A549 (cell line): ENCODE data around the gene RNF32.

Experiments used
- BHLHE40 ChIP-seq: IDR thresholded peaks from 2 replicates; pipeline ENCODE4 v1.6.1; 2012; ENCODE audit warnings: low read depth, low read length, inconsistent platforms
- KDM5A ChIP-seq: fragments of 200-600 bp; sonication (generic); IDR thresholded peaks from 2 replicates; pipeline ENCODE4 v1.6.1; 2016; ENCODE audit warnings: antibody characterized with exemption, mild to moderate bottlenecking
- MAFK ChIP-seq: fragments of 450-650 bp; IDR thresholded peaks from 2 replicates; pipeline ENCODE4 v1.6.1; 2014; ENCODE audit not compliant: partially characterized antibody
- POLR2A ChIP-seq: IDR thresholded peaks from 2 replicates; pipeline ENCODE4 v1.6.1; 2012; ENCODE audit warnings: mild to moderate bottlenecking, low read length
- RFX5 ChIP-seq: fragments of 450-650 bp; IDR thresholded peaks from 2 replicates; pipeline ENCODE4 v1.7.1; 2014; ENCODE audit warnings: antibody characterized with exemption, mild to moderate bottlenecking, moderate library complexity
- TF ChIP-seq, protein P1 (sequence below): fragments of >200 bp; sonication (Bioruptor Twin); formaldehyde crosslinking; IDR thresholded peaks from 3 replicates; pipeline ENCODE4 v1.5.1; 2016
- TF ChIP-seq, protein P2 (sequence below): IDR thresholded peaks from 2 replicates; pipeline ENCODE4 v1.6.1; 2012
- TF ChIP-seq, protein P3 (sequence below): fragments of >200 bp; sonication (Bioruptor Twin); formaldehyde crosslinking; IDR thresholded peaks from 3 replicates; pipeline ENCODE4 v1.6.1; 2016
- TF ChIP-seq, protein P4 (sequence below): fragments of 150-350 bp; IDR thresholded peaks from 2 replicates; pipeline ENCODE4 v1.6.1; 2014; ENCODE audit warnings: low read depth, mild to moderate bottlenecking, low read length

DNA sequence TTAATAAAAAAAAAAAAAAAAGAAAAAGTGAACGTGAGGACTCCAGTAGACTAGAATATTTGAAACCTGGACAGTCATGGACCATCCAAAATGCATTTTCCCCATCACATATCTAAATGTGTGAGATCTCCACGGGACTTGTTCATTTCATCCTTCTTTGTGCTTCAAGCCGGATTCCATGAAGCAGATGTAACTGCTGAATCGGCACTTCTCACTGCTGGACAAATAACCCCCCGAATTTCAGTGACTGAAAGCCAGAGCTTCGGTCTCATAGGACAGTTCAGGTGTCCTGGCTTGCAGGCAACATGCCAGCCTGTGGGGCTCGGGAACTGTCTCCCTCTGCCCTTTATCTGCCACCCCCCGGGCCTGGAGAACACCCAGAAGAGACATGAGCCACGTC is 33.3 kb downstream of the RNF32 start:
- TF ChIP-seq, protein P1, sequence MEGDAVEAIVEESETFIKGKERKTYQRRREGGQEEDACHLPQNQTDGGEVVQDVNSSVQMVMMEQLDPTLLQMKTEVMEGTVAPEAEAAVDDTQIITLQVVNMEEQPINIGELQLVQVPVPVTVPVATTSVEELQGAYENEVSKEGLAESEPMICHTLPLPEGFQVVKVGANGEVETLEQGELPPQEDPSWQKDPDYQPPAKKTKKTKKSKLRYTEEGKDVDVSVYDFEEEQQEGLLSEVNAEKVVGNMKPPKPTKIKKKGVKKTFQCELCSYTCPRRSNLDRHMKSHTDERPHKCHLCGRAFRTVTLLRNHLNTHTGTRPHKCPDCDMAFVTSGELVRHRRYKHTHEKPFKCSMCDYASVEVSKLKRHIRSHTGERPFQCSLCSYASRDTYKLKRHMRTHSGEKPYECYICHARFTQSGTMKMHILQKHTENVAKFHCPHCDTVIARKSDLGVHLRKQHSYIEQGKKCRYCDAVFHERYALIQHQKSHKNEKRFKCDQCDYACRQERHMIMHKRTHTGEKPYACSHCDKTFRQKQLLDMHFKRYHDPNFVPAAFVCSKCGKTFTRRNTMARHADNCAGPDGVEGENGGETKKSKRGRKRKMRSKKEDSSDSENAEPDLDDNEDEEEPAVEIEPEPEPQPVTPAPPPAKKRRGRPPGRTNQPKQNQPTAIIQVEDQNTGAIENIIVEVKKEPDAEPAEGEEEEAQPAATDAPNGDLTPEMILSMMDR, result no peak
- TF ChIP-seq, protein P2, sequence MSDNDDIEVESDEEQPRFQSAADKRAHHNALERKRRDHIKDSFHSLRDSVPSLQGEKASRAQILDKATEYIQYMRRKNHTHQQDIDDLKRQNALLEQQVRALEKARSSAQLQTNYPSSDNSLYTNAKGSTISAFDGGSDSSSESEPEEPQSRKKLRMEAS, result no peak
- no peak for TF ChIP-seq KDM5A
- no peak for TF ChIP-seq RFX5
- no peak for TF ChIP-seq BHLHE40
- TF ChIP-seq, protein P3, sequence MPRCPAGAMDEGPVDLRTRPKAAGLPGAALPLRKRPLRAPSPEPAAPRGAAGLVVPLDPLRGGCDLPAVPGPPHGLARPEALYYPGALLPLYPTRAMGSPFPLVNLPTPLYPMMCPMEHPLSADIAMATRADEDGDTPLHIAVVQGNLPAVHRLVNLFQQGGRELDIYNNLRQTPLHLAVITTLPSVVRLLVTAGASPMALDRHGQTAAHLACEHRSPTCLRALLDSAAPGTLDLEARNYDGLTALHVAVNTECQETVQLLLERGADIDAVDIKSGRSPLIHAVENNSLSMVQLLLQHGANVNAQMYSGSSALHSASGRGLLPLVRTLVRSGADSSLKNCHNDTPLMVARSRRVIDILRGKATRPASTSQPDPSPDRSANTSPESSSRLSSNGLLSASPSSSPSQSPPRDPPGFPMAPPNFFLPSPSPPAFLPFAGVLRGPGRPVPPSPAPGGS, result no peak
- no peak for TF ChIP-seq POLR2A
- TF ChIP-seq, protein P4, sequence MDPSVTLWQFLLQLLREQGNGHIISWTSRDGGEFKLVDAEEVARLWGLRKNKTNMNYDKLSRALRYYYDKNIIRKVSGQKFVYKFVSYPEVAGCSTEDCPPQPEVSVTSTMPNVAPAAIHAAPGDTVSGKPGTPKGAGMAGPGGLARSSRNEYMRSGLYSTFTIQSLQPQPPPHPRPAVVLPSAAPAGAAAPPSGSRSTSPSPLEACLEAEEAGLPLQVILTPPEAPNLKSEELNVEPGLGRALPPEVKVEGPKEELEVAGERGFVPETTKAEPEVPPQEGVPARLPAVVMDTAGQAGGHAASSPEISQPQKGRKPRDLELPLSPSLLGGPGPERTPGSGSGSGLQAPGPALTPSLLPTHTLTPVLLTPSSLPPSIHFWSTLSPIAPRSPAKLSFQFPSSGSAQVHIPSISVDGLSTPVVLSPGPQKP, result no peak
- peak; percentile 96 for TF ChIP-seq MAFK
